Stimulated activated naive CD4-positive, alpha-beta T cell (primary cell): ENCODE measurements around the gene DRC1.

Source experiments
- DNase-seq, 6 experiments: peaks; one replicate each; lab custom pipeline; 2025; lab: John Stamatoyannopoulos, UW

Gene DRC1

GRCh38 chr2:26399771-26400376 lies 1.8 kb upstream of the DRC1 start:
- no peak for DNase-seq

GRCh38 chr2:26400723-26401122 lies 997 bp upstream of the DRC1 start:
- no peak for DNase-seq

- DNase-seq = no peak
These were observed 5.8 kb downstream of the DRC1 start for GRCh38 chr2:26407526-26407925.

- no peak for DNase-seq
These were observed 8.1 kb downstream of the DRC1 start for GRCh38 chr2:26409785-26410184.

GRCh38 chr2:26410764-26411243 lies 9.1 kb downstream of the DRC1 start:
- no peak for DNase-seq

- no peak for DNase-seq
These were observed 9.7 kb downstream of the DRC1 start for GRCh38 chr2:26411419-26411818.

- DNase-seq = no peak
These were observed 10.5 kb downstream of the DRC1 start for GRCh38 chr2:26412091-26412673.

- DNase-seq = no peak
These were observed 12.6 kb downstream of the DRC1 start for GRCh38 chr2:26414311-26414710.

GRCh38 chr2:26421961-26422360 lies 20.2 kb downstream of the DRC1 start:
- DNase-seq = no peak

GRCh38 chr2:26422947-26423629 lies 21.4 kb downstream of the DRC1 start:
- no peak for DNase-seq

- no peak for DNase-seq
These were observed 22.0 kb downstream of the DRC1 start for GRCh38 chr2:26423750-26424149.

GRCh38 chr2:26424221-26424620 lies 22.5 kb downstream of the DRC1 start:
- no peak for DNase-seq

GRCh38 chr2:26428846-26429245 lies 27.1 kb downstream of the DRC1 start:
- DNase-seq = no peak

GRCh38 chr2:26429779-26430578 lies 28.3 kb downstream of the DRC1 start:
- DNase-seq = no peak

- no peak for DNase-seq
These were observed 29.1 kb downstream of the DRC1 start for GRCh38 chr2:26430826-26431225.

- DNase-seq = no peak
These were observed 30.6 kb downstream of the DRC1 start for GRCh38 chr2:26432363-26432762.

- no peak for DNase-seq
These were observed 31.1 kb downstream of the DRC1 start for GRCh38 chr2:26432859-26433258.

- DNase-seq = no peak
These were observed 33.4 kb downstream of the DRC1 start for GRCh38 chr2:26435106-26435505.

GRCh38 chr2:26438526-26438925 lies 36.8 kb downstream of the DRC1 start:
- DNase-seq = no peak

- no peak for DNase-seq
These were observed 37.2 kb downstream of the DRC1 start for GRCh38 chr2:26438926-26439325.

- no peak for DNase-seq
These were observed 40.6 kb downstream of the DRC1 start for GRCh38 chr2:26442301-26442700.

GRCh38 chr2:26442707-26443106 lies 41.0 kb downstream of the DRC1 start:
- no peak for DNase-seq

GRCh38 chr2:26444236-26444635 lies 42.5 kb downstream of the DRC1 start:
- no peak for DNase-seq
